ENCODE data around the gene RPLP2.

DNA sequence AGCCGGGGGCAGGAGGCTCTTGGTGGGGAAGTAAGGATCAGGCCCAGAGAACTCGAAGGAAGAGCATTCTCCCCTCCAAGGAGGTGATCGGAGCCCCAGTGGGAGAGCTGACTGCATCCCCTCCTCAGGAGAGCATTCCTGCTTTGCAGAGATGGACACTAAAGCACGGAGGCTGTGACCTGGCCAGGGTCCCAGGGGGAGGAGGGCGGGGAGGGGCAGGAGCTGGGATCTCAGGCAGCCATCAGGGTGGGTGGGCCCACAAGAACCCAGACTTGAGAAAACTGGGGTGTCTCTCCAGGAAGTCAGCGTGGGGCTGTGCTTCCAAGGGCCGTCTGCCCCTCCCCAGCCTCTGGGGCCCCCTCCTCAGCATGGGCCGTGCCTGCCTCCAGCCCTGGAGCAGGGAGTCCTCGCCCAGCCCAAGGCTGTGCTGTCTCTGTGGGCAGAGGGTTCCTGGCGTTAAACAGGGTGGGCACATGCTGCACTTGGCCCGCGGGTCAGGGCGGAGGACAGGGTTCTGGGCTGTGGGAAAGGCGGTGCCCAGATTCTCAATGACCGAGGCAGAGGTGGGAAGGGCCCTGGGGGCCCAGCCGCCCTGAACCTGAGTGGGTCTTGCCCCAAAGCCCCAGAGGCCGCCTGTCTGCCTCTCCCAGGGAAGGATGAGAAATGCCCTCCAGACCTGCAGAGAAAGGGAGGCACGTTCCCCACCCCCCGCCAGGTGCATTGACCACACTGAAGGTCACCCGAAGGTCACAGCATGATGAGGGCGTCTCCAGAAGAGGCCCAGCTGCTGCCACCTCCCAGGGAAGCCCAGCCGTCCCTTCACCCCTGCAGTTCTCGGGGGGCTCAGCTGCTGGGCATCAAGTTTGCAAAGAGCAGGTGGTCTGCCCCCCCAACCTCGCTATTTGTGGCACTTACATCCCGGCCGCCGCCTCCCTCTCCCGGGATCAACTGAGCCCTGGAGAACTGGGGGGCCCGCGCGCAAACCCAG lies 20.5 kb upstream of the RPLP2 start:
- no peak for TF ChIP-seq ZNF132 (tag by site-specific recombination; IDR thresholded peaks at IDR 0.05; ENCODE audit: borderline replicate concordance)
- TF ChIP-seq, protein P1, sequence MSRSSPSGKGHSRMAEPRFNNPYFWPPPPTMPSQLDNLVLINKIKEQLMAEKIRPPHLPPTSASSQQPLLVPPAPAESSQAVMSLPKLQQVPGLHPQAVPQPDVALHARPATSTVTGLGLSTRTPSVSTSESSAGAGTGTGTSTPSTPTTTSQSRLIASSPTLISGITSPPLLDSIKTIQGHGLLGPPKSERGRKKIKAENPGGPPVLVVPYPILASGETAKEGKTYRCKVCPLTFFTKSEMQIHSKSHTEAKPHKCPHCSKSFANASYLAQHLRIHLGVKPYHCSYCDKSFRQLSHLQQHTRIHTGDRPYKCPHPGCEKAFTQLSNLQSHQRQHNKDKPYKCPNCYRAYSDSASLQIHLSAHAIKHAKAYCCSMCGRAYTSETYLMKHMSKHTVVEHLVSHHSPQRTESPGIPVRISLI (tag by site-specific recombination; IDR thresholded peaks at IDR 0.05): no peak
- no peak for TF ChIP-seq ZNF514 (tag by site-specific recombination; IDR thresholded peaks at IDR 0.05)
- TF ChIP-seq, protein P2, sequence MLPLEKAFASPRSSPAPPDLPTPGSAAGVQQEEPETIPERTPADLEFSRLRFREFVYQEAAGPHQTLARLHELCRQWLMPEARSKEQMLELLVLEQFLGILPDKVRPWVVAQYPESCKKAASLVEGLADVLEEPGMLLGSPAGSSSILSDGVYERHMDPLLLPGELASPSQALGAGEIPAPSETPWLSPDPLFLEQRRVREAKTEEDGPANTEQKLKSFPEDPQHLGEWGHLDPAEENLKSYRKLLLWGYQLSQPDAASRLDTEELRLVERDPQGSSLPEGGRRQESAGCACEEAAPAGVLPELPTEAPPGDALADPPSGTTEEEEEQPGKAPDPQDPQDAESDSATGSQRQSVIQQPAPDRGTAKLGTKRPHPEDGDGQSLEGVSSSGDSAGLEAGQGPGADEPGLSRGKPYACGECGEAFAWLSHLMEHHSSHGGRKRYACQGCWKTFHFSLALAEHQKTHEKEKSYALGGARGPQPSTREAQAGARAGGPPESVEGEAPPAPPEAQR (tag by site-specific recombination; IDR thresholded peaks at IDR 0.05): no peak
- no peak for TF ChIP-seq ZNF221 (tag by site-specific recombination; IDR thresholded peaks at IDR 0.05; ENCODE audit: borderline replicate concordance)
- TF ChIP-seq, protein P3, sequence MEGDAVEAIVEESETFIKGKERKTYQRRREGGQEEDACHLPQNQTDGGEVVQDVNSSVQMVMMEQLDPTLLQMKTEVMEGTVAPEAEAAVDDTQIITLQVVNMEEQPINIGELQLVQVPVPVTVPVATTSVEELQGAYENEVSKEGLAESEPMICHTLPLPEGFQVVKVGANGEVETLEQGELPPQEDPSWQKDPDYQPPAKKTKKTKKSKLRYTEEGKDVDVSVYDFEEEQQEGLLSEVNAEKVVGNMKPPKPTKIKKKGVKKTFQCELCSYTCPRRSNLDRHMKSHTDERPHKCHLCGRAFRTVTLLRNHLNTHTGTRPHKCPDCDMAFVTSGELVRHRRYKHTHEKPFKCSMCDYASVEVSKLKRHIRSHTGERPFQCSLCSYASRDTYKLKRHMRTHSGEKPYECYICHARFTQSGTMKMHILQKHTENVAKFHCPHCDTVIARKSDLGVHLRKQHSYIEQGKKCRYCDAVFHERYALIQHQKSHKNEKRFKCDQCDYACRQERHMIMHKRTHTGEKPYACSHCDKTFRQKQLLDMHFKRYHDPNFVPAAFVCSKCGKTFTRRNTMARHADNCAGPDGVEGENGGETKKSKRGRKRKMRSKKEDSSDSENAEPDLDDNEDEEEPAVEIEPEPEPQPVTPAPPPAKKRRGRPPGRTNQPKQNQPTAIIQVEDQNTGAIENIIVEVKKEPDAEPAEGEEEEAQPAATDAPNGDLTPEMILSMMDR (tag by site-specific recombination; IDR thresholded peaks at IDR 0.05): no peak
- TF ChIP-seq ZNF394 (tag by site-specific recombination; IDR thresholded peaks at IDR 0.05; ENCODE audit: borderline replicate concordance): no peak
- TF ChIP-seq, protein P4, sequence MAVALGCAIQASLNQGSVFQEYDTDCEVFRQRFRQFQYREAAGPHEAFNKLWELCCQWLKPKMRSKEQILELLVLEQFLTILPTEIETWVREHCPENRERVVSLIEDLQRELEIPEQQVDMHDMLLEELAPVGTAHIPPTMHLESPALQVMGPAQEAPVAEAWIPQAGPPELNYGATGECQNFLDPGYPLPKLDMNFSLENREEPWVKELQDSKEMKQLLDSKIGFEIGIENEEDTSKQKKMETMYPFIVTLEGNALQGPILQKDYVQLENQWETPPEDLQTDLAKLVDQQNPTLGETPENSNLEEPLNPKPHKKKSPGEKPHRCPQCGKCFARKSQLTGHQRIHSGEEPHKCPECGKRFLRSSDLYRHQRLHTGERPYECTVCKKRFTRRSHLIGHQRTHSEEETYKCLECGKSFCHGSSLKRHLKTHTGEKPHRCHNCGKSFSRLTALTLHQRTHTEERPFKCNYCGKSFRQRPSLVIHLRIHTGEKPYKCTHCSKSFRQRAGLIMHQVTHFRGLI (tag by site-specific recombination; IDR thresholded peaks at IDR 0.05): no peak
- TF ChIP-seq ZNF777 (tag by site-specific recombination; IDR thresholded peaks at IDR 0.05; ENCODE audit: borderline replicate concordance): no peak
- no peak for TF ChIP-seq ZFP37 (tag by site-specific recombination; IDR thresholded peaks at IDR 0.05)
- TF ChIP-seq GLIS2 (tag by site-specific recombination; IDR thresholded peaks at IDR 0.05): peak; percentile 52; the same call in 1 of the 2 replicates
- TF ChIP-seq SALL2 (tag by site-specific recombination; IDR thresholded peaks at IDR 0.05; ENCODE audit: borderline replicate concordance): no peak

Measured in HEK293 (cell line).